H1 (cell line): ENCODE data around the gene CFAP206. TPM values are rescaled to one million over a fixed set of nuclear protein-coding genes. Genes with fewer than 3 reads are reported as not detected.

Source experiments
- CTCF ChIA-PET: fragments of 300-600 bp; sonication (Branson Sonifier 250); formaldehyde crosslinking; loops from one replicate; lab custom pipeline; 2021; ENCODE audit not compliant: partially characterized antibody; lab: Charles Lee
- POLR2A ChIA-PET: fragments of 300-600 bp; sonication (Branson Sonifier 250); formaldehyde crosslinking; loops from one replicate; lab custom pipeline; 2021; ENCODE audit warnings: inconsistent platforms; ENCODE audit not compliant: partially characterized antibody; lab: Charles Lee
- DNase-seq, 2 experiments: peaks; one replicate each; pipeline versions ENCODE4 v3.0.0 to v3.0.0-alpha.2; 2010 to 2022; ENCODE audit warnings: low spot score in 2 of 2, low read depth in 1 of 2, mixed read lengths in 1 of 2
- FAIRE-seq: peaks from 2 replicates; lab custom pipeline; 2011; peaks lifted over from hg19 to GRCh38; lab: Jason Lieb, UNC
- H2AFZ ChIP-seq: 2 replicates; pipeline ENCODE4 v1.8.1; 2012; ENCODE audit warnings: low read length, inconsistent platforms
- H2AK5ac ChIP-seq: 2 replicates; pipeline ENCODE4 v1.6.1; 2013; ENCODE audit warnings: low read depth, low read length
- H2BK120ac ChIP-seq: replicated peaks from 2 replicates; pipeline ENCODE3; 2013; ENCODE audit warnings: low read depth, low read length, inconsistent platforms
- H2BK12ac ChIP-seq: 2 replicates; pipeline ENCODE4 v1.6.1; 2013; ENCODE audit warnings: low read depth, low read length
- H2BK15ac ChIP-seq: 2 replicates; pipeline ENCODE4 v1.6.1; 2013; ENCODE audit warnings: low read length
- H2BK20ac ChIP-seq: 2 replicates; pipeline ENCODE4 v1.6.1; 2013; ENCODE audit warnings: low read length
- H2BK5ac ChIP-seq: 2 replicates; pipeline ENCODE4 v1.6.1; 2013; ENCODE audit warnings: low read depth, low read length
- H3K14ac ChIP-seq: 2 replicates; pipeline ENCODE4 v1.6.1; 2013; ENCODE audit warnings: inconsistent platforms; ENCODE audit not compliant: insufficient read length
- H3K18ac ChIP-seq: 2 replicates; pipeline ENCODE4 v1.6.1; 2013; ENCODE audit warnings: low read length; ENCODE audit errors: extremely low read depth
- H3K23ac ChIP-seq: 2 replicates; pipeline ENCODE4 v1.6.1; 2013; ENCODE audit warnings: inconsistent platforms; ENCODE audit not compliant: insufficient read length
- H3K23me2 ChIP-seq: 2 replicates; pipeline ENCODE4 v1.6.1; 2013; ENCODE audit warnings: low read depth, low read length
- H3K27ac ChIP-seq: 2 replicates; pipeline ENCODE4 v1.6.1; 2011; ENCODE audit warnings: low read depth, low read length, inconsistent platforms
- H3K27me3 ChIP-seq, 4 experiments: replicated peaks in 1 of 4; 1 replicate in 1 of 4; 2 replicates in 3 of 4; pipeline versions ENCODE4 v1.6.1 to v1.8.1; 2011 to 2013; ENCODE audit warnings: low read length in 3 of 4, mild to moderate bottlenecking in 3 of 4, inconsistent platforms in 2 of 4, mixed read lengths in 2 of 4, moderate library complexity in 1 of 4; ENCODE audit not compliant: control insufficient read depth in 3 of 4, insufficient read depth in 3 of 4; ENCODE audit errors: extremely low read depth in 1 of 4
- H3K36me3 ChIP-seq, 4 experiments: 2 replicates each; pipeline versions ENCODE4 v1.6.1 to v1.8.1; 2011 to 2013; ENCODE audit warnings: mild to moderate bottlenecking in 4 of 4, low read length in 3 of 4, moderate library complexity in 2 of 4, control low read depth in 1 of 4, inconsistent platforms in 1 of 4; ENCODE audit not compliant: insufficient read depth in 4 of 4, control insufficient read depth in 2 of 4
- H3K4ac ChIP-seq: replicated peaks from 2 replicates; pipeline ENCODE3; 2013; ENCODE audit warnings: low read length, low read depth, mixed read lengths, inconsistent platforms; ENCODE audit not compliant: insufficient read length
- H3K4me1 ChIP-seq, 4 experiments: replicated peaks in 1 of 4; 1 replicate in 1 of 4; 2 replicates in 3 of 4; pipeline versions ENCODE4 v1.6.1 to v1.8.1; 2011 to 2013; ENCODE audit warnings: low read length in 3 of 4, inconsistent platforms in 2 of 4, mixed read lengths in 1 of 4; ENCODE audit not compliant: insufficient read depth in 4 of 4, control insufficient read depth in 3 of 4
- H3K4me2 ChIP-seq, 2 experiments: 2 replicates each; pipeline versions ENCODE4 v1.6.1 to v1.8.1; 2011 to 2013; ENCODE audit warnings: low read depth in 2 of 2, low read length in 2 of 2, control low read depth in 1 of 2, inconsistent platforms in 1 of 2, mild to moderate bottlenecking in 1 of 2; ENCODE audit not compliant: insufficient read depth in 1 of 2
- H3K4me3 ChIP-seq, 4 experiments: fragments of 200-600, 300-600 bp in 1 of 4; sonication (generic), shearing (Covaris generic), sonication (Bioruptor Twin) in 1 of 4; 2 replicates each; pipeline versions ENCODE4 v1.5.1 to v1.8.1; 2011 to 2016; ENCODE audit warnings: low read length in 4 of 4, low read depth in 3 of 4, control low read depth in 2 of 4, inconsistent platforms in 2 of 4, mild to moderate bottlenecking in 2 of 4, mixed read lengths in 1 of 4, moderate library complexity in 1 of 4; ENCODE audit not compliant: insufficient read depth in 2 of 4; ENCODE audit errors: extremely low read depth in 1 of 4
- H3K56ac ChIP-seq: replicated peaks from 2 replicates; pipeline ENCODE3; 2013; ENCODE audit warnings: low read depth, mild to moderate bottlenecking, mixed read lengths, low read length, inconsistent platforms; ENCODE audit not compliant: insufficient read length
- H3K79me1 ChIP-seq: 2 replicates; pipeline ENCODE4 v1.6.1; 2013; ENCODE audit warnings: low read depth, low read length, control low read depth
- H3K79me2 ChIP-seq, 2 experiments: 2 replicates each; pipeline versions ENCODE4 v1.6.1 to v1.8.1; 2012 to 2013; ENCODE audit warnings: low read length in 2 of 2, mild to moderate bottlenecking in 2 of 2, inconsistent platforms in 1 of 2; ENCODE audit not compliant: insufficient read depth in 2 of 2, control insufficient read depth in 1 of 2
- H3K9ac ChIP-seq, 4 experiments: replicated peaks in 1 of 4; 1 replicate in 1 of 4; 2 replicates in 3 of 4; pipeline versions ENCODE4 v1.6.1 to v1.8.1; 2011 to 2013; ENCODE audit warnings: low read depth in 3 of 4, low read length in 3 of 4, control low read depth in 2 of 4, mild to moderate bottlenecking in 2 of 4, moderate library complexity in 2 of 4, inconsistent platforms in 1 of 4; ENCODE audit errors: extremely low read depth in 1 of 4
- H3K9me3 ChIP-seq, 2 experiments: 2 replicates each; pipeline versions ENCODE4 v1.6.1 to v1.8.1; 2012 to 2013; ENCODE audit warnings: mild to moderate bottlenecking in 2 of 2, moderate library complexity in 2 of 2, control low read depth in 1 of 2, inconsistent platforms in 1 of 2, low read depth in 1 of 2, low read length in 1 of 2, mixed read lengths in 1 of 2; ENCODE audit not compliant: insufficient read depth in 2 of 2
- H4K20me1 ChIP-seq, 2 experiments: replicated peaks in 1 of 2; 2 replicates each; pipeline versions ENCODE3 to v1.8.1; 2011 to 2013; ENCODE audit warnings: inconsistent platforms in 2 of 2, low read length in 2 of 2, mild to moderate bottlenecking in 1 of 2; ENCODE audit not compliant: insufficient read depth in 2 of 2, control insufficient read depth in 1 of 2
- H4K5ac ChIP-seq: 2 replicates; pipeline ENCODE4 v1.6.1; 2013; ENCODE audit warnings: low read length, low read depth, mixed read lengths, inconsistent platforms; ENCODE audit not compliant: insufficient read length
- H4K8ac ChIP-seq: 2 replicates; pipeline ENCODE4 v1.8.0; 2013; ENCODE audit warnings: mild to moderate bottlenecking, moderate library complexity, low read length, inconsistent platforms; ENCODE audit not compliant: insufficient read depth; ENCODE audit errors: extremely low read depth
- H4K91ac ChIP-seq: replicated peaks from 2 replicates; pipeline ENCODE3; 2013; ENCODE audit warnings: low read length, mixed read lengths, inconsistent platforms; ENCODE audit not compliant: insufficient read length
- ASH2L ChIP-seq: fragments of 200-600, 300-600 bp; sonication (generic); IDR thresholded peaks from one replicate; pipeline ENCODE4 v1.7.1; 2017; ENCODE audit warnings: low read length
- CEBPB ChIP-seq: IDR thresholded peaks from 2 replicates; pipeline ENCODE4 v1.6.1; 2012; ENCODE audit warnings: low read depth, low read length
- CHD1 ChIP-seq: IDR thresholded peaks from 2 replicates; pipeline ENCODE4 v1.6.1; 2012; ENCODE audit warnings: low read depth, low read length, improper control_type of control experiment
- CREB1 ChIP-seq: IDR thresholded peaks from 2 replicates; pipeline ENCODE4 v1.6.1; 2012; ENCODE audit warnings: inconsistent platforms
- E2F6 ChIP-seq: IDR thresholded peaks from 2 replicates; pipeline ENCODE4 v1.6.1; 2012; ENCODE audit warnings: inconsistent platforms
- EGR1 ChIP-seq: IDR thresholded peaks from 2 replicates; pipeline ENCODE4 v1.6.1; 2011; ENCODE audit warnings: low read depth, low read length, borderline replicate concordance
- JUND ChIP-seq: IDR thresholded peaks from 2 replicates; pipeline ENCODE4 v1.6.1; 2011; ENCODE audit warnings: mild to moderate bottlenecking, improper control_type of control experiment, low read length
- KDM5A ChIP-seq: fragments of 200-600 bp; IDR thresholded peaks from 2 replicates; pipeline ENCODE4 v1.7.1; 2012; ENCODE audit warnings: mild to moderate bottlenecking, low read length, inconsistent platforms, mixed read lengths
- MAFK ChIP-seq: IDR thresholded peaks from 2 replicates; pipeline ENCODE4 v1.6.1; 2012; ENCODE audit warnings: low read depth, mild to moderate bottlenecking, improper control_type of control experiment, low read length
- POLR2AphosphoS5 ChIP-seq: IDR thresholded peaks from 2 replicates; pipeline ENCODE4 v1.6.1; 2011; ENCODE audit warnings: low read depth, low read length
- RBBP5 ChIP-seq: IDR thresholded peaks from 2 replicates; pipeline ENCODE4 v1.7.1; 2012; ENCODE audit warnings: low read depth, mild to moderate bottlenecking, inconsistent platforms, low read length, moderate library complexity, borderline replicate concordance
- SIN3A ChIP-seq, 2 experiments: IDR thresholded peaks in 1 of 2; conservative IDR thresholded peaks in 1 of 2; 2 replicates each; pipeline ENCODE4 v1.6.1; 2011 to 2012; ENCODE audit warnings: low read length in 2 of 2, improper control_type of control experiment in 1 of 2, low read depth in 1 of 2, mild to moderate bottlenecking in 1 of 2
- SP1 ChIP-seq: IDR thresholded peaks from 2 replicates; pipeline ENCODE4 v1.6.1; 2011; ENCODE audit warnings: low read depth, low read length
- SP4 ChIP-seq: IDR thresholded peaks from 2 replicates; pipeline ENCODE4 v1.6.1; 2012; ENCODE audit warnings: low read length, inconsistent platforms
- SUZ12 ChIP-seq: fragments of 200-600 bp; sonication (generic); IDR thresholded peaks from 2 replicates; pipeline ENCODE4 v1.6.1; 2012; ENCODE audit warnings: mild to moderate bottlenecking, inconsistent platforms, low read length, moderate library complexity, mixed read lengths
- TAF7 ChIP-seq: optimal IDR thresholded peaks from 2 replicates; pipeline ENCODE3; 2011; ENCODE audit warnings: low read depth, mild to moderate bottlenecking, inconsistent platforms, low read length, moderate library complexity, borderline replicate concordance
- WGBS, 2 experiments: shearing (Covaris generic) in 1 of 2; methylation state at CpG; one replicate each; pipeline versions ENCODE4 v1.1.6 to v1.1.7; 2013 to 2015; ENCODE audit warnings: low lambda C conversion rate in 2 of 2, mixed read lengths in 2 of 2, inconsistent platforms in 1 of 2, low coverage in 1 of 2, missing lambda C conversion rate in 1 of 2; ENCODE audit not compliant: insufficient replicate concordance in 2 of 2, insufficient coverage in 1 of 2, insufficient read length in 1 of 2; ENCODE audit errors: extremely low coverage in 1 of 2, missing lambda C conversion rate in 1 of 2; 5-methylcytosine and 5-hydroxymethylcytosine counted together
- polyA plus RNA-seq, 7 experiments: library from polyadenylated mRNA; depleted of rRNA in 3 of 7; stranded (reverse) in 5 of 7; unstranded in 2 of 7; fragments of >200 nt in 5 of 7; fragments of 200-250 nt in 2 of 7; gene quantifications; 1 replicate in 5 of 7; 2 replicates in 1 of 7; 4 replicates in 1 of 7; pipeline versions ENCODE4 v1.2.1 to v1.2.3, GENCODE V29; 2011 to 2013; ENCODE audit warnings: missing spikeins in 2 of 7, mixed read lengths in 2 of 7
- total RNA-seq: library from RNA; stranded (reverse); fragmentation: NEBNext Ultra II Directional; extraction: Animal tissue kit (Norgen Biotek cat#: 25700); gene quantifications from 2 replicates; pipeline ENCODE4 v1.2.1, GENCODE V29; 2021

The CFAP206 gene
- total and polyA plus RNA-seq, 2 of the 8 experiments (the other 6 are each of a cell fraction or from before 2014, with no cell fraction given): not detected

GRCh38 chr6:87419266-87419665 is 11.5 kb downstream of the CFAP206 start:
- 88% methylated on average over 2 of the region's 2 CpGs; no CpG with 5 or more reads in 1 of the 2 experiments for WGBS, 2 experiments
- no peak overlapping the region for H2BK5ac ChIP-seq
- no peak overlapping the region for H2BK12ac ChIP-seq
- no peak overlapping the region for H2BK20ac ChIP-seq
- H3K27me3 ChIP-seq: no peaks in the 10 kb centered on the region
- no peak overlapping the region for H4K8ac ChIP-seq
- H3K9ac ChIP-seq: no peak overlapping the region
- no peak overlapping the region for H3K4me3 ChIP-seq
- CTCF ChIA-PET: interaction anchor here (0.9 to 1.1 kb wide), 3 partner anchors 11 to 158 kb away, joined by 3 read pairs; no protein-coding TSS in a partner anchor
- DNase-seq (no peak), FAIRE-seq (no peak)
- H2AFZ ChIP-seq: no peak overlapping the region
- no peak overlapping the region for H3K14ac ChIP-seq
- no peak overlapping the region for H3K4ac ChIP-seq
- no peaks in the 10 kb centered on the region for H3K79me2 ChIP-seq
- no peaks in the 10 kb centered on the region for H3K23me2 ChIP-seq
- H2AK5ac ChIP-seq: no peak overlapping the region
- H3K18ac ChIP-seq: no peak overlapping the region
- no peak overlapping the region for H2BK120ac ChIP-seq
- H4K20me1 ChIP-seq: no peaks in the 10 kb centered on the region
- H3K4me2 ChIP-seq: no peak overlapping the region
- H2BK15ac ChIP-seq: no peak overlapping the region
- H3K23ac ChIP-seq: no peak overlapping the region
- H3K4me1 ChIP-seq: no peaks in the 10 kb centered on the region
- no peaks in the 10 kb centered on the region for H3K79me1 ChIP-seq
- POLR2A ChIA-PET: no interaction called here
- no peaks in the 10 kb centered on the region for H3K9me3 ChIP-seq
- H4K5ac ChIP-seq: no peak overlapping the region
- no peak overlapping the region for H3K56ac ChIP-seq
- no peak overlapping the region for H3K27ac ChIP-seq
- no peaks in the 10 kb centered on the region for H3K36me3 ChIP-seq
- H4K91ac ChIP-seq: no peak overlapping the region
- no peak for TF ChIP-seq CEBPB
- no peak for TF ChIP-seq SIN3A (conservative IDR thresholded peaks at IDR 0.05 in 1 of 2, IDR thresholded peaks at IDR 0.05 in 1 of 2; ENCODE audit: low read depth in 1 of 2, low read length in 2 of 2)
- no peak for TF ChIP-seq MAFK
- TF ChIP-seq SUZ12: no peak
- TF ChIP-seq CHD1: no peak
- TF ChIP-seq SP4: no peak
- TF ChIP-seq SP1: no peak
- no peak for TF ChIP-seq JUND
- no peak for TF ChIP-seq POLR2AphosphoS5
- TF ChIP-seq CREB1: no peak
- TF ChIP-seq E2F6: no peak
- no peak for TF ChIP-seq ASH2L
- no peak for TF ChIP-seq KDM5A
- no peak for TF ChIP-seq EGR1
- no peak for TF ChIP-seq RBBP5
- no peak for TF ChIP-seq TAF7
